H9 (cell line): Measurements from ENCODE around the gene KLC1. TPM values are rescaled to one million over a fixed set of nuclear protein-coding genes. Genes with fewer than 3 reads are reported as not detected.

ENCODE experiments used
- DNase-seq: peaks from one replicate; pipeline ENCODE4 v3.0.0-alpha.2; 2017
- H2AFZ ChIP-seq: one replicate; pipeline ENCODE4 v1.6.1; 2013; ENCODE audit warnings: mild to moderate bottlenecking, low read length, control low read depth, moderate library complexity
- H2AK5ac ChIP-seq: 2 replicates; pipeline ENCODE4 v1.6.1; 2013; ENCODE audit warnings: low read length, control low read depth, mixed read lengths; ENCODE audit not compliant: insufficient read length
- H2BK120ac ChIP-seq: one replicate; pipeline ENCODE4 v1.6.1; 2013; ENCODE audit warnings: low read depth, mild to moderate bottlenecking, low read length, control low read depth, inconsistent platforms; ENCODE audit not compliant: poor library complexity, severe bottlenecking
- H2BK12ac ChIP-seq: 2 replicates; pipeline ENCODE4 v1.6.1; 2013; ENCODE audit warnings: low read length, control low read depth, mixed read lengths, low read depth; ENCODE audit not compliant: insufficient read length
- H2BK15ac ChIP-seq: 2 replicates; pipeline ENCODE4 v1.6.1; 2013; ENCODE audit warnings: low read depth, low read length, control low read depth
- H2BK20ac ChIP-seq: one replicate; pipeline ENCODE4 v1.6.1; 2013; ENCODE audit warnings: low read depth, mild to moderate bottlenecking, low read length, control low read depth, inconsistent platforms; ENCODE audit not compliant: poor library complexity, severe bottlenecking
- H2BK5ac ChIP-seq: 2 replicates; pipeline ENCODE4 v1.6.1; 2013; ENCODE audit warnings: low read length, control low read depth, mixed read lengths; ENCODE audit not compliant: insufficient read length
- H3K14ac ChIP-seq: 2 replicates; pipeline ENCODE4 v1.6.1; 2013; ENCODE audit warnings: low read length, control low read depth; ENCODE audit not compliant: insufficient read depth
- H3K18ac ChIP-seq: 2 replicates; pipeline ENCODE4 v1.6.1; 2013; ENCODE audit warnings: low read depth, mild to moderate bottlenecking, mixed read lengths, low read length, control low read depth; ENCODE audit not compliant: insufficient read length
- H3K23ac ChIP-seq: 2 replicates; pipeline ENCODE4 v1.6.1; 2013; ENCODE audit warnings: low read length, control low read depth, mixed read lengths, low read depth; ENCODE audit not compliant: insufficient read length
- H3K23me2 ChIP-seq: 2 replicates; pipeline ENCODE4 v1.6.1; 2013; ENCODE audit warnings: low read depth, mild to moderate bottlenecking, mixed read lengths, low read length, control low read depth; ENCODE audit not compliant: insufficient read length, poor library complexity, severe bottlenecking
- H3K27ac ChIP-seq: 2 replicates; pipeline ENCODE4 v1.5.1; 2013; ENCODE audit warnings: low read length, control low read depth, mixed read lengths, low read depth; ENCODE audit not compliant: insufficient read length
- H3K27me3 ChIP-seq: 2 replicates; pipeline ENCODE4 v1.6.1; 2013; ENCODE audit warnings: low read length, control low read depth, inconsistent platforms; ENCODE audit not compliant: insufficient read depth
- H3K4ac ChIP-seq: 2 replicates; pipeline ENCODE4 v1.6.1; 2013; ENCODE audit warnings: low read depth, mild to moderate bottlenecking, control low read depth, inconsistent platforms, low read length, moderate library complexity
- H3K4me1 ChIP-seq: 2 replicates; pipeline ENCODE4 v1.6.1; 2013; ENCODE audit warnings: low read length, control low read depth, inconsistent platforms; ENCODE audit not compliant: insufficient read depth
- H3K4me2 ChIP-seq: 2 replicates; pipeline ENCODE4 v1.6.1; 2013; ENCODE audit warnings: low read length, control low read depth, mixed read lengths; ENCODE audit not compliant: insufficient read length, insufficient read depth
- H3K56ac ChIP-seq: 2 replicates; pipeline ENCODE4 v1.6.1; 2013; ENCODE audit warnings: low read depth, mild to moderate bottlenecking, mixed read lengths, low read length, control low read depth; ENCODE audit not compliant: insufficient read length
- H3K79me1 ChIP-seq: 2 replicates; pipeline ENCODE4 v1.6.1; 2013; ENCODE audit warnings: low read depth, mild to moderate bottlenecking, moderate library complexity, low read length, control low read depth, inconsistent platforms; ENCODE audit not compliant: insufficient read depth, poor library complexity, severe bottlenecking
- H3K79me2 ChIP-seq: 2 replicates; pipeline ENCODE4 v1.6.1; 2013; ENCODE audit warnings: low read length, control low read depth, inconsistent platforms; ENCODE audit not compliant: insufficient read depth
- H3K9ac ChIP-seq: 2 replicates; pipeline ENCODE4 v1.6.1; 2013; ENCODE audit warnings: low read length, control low read depth, mixed read lengths; ENCODE audit not compliant: insufficient read length; ENCODE audit errors: extremely low read depth
- H3K9me3 ChIP-seq: one replicate; pipeline ENCODE4 v1.6.1; 2013; ENCODE audit warnings: low read depth, low read length, inconsistent platforms; ENCODE audit not compliant: control insufficient read depth
- H3T11ph ChIP-seq: one replicate; pipeline ENCODE4 v1.6.1; 2013; ENCODE audit warnings: mild to moderate bottlenecking, low read length, control low read depth, inconsistent platforms
- H4K20me1 ChIP-seq: one replicate; pipeline ENCODE4 v1.6.1; 2013; ENCODE audit not compliant: control insufficient read depth, insufficient read length, insufficient read depth
- H4K5ac ChIP-seq: 2 replicates; pipeline ENCODE4 v1.6.1; 2013; ENCODE audit warnings: low read depth, mild to moderate bottlenecking, mixed read lengths, low read length, control low read depth; ENCODE audit not compliant: insufficient read length
- H4K8ac ChIP-seq: replicated peaks from 2 replicates; pipeline ENCODE4 v1.6.1; 2013; ENCODE audit warnings: low read length, control low read depth, mixed read lengths, low read depth; ENCODE audit not compliant: insufficient read length
- H4K91ac ChIP-seq: 2 replicates; pipeline ENCODE4 v1.6.1; 2013; ENCODE audit warnings: low read depth, mild to moderate bottlenecking, moderate library complexity, mixed read lengths, low read length, control low read depth; ENCODE audit not compliant: insufficient read length
- H3K27ac Mint-ChIP-seq, 3 experiments: 2 replicates in 2 of 3; 3 replicates in 1 of 3; pipeline ENCODE4 v1.8.0; 2020 to 2021; ENCODE audit warnings: mixed read lengths in 3 of 3, mild to moderate bottlenecking in 1 of 3, moderate library complexity in 1 of 3
- H3K27me3 Mint-ChIP-seq: 2 replicates; pipeline ENCODE4 v1.8.0; 2021; ENCODE audit warnings: low read depth, mild to moderate bottlenecking, moderate library complexity, mixed read lengths
- H3K36me3 Mint-ChIP-seq, 3 experiments: 2 replicates in 2 of 3; 3 replicates in 1 of 3; pipeline ENCODE4 v1.8.0; 2020 to 2021; ENCODE audit warnings: low read depth in 3 of 3, mixed read lengths in 3 of 3; ENCODE audit not compliant: insufficient read depth in 1 of 3
- H3K4me1 Mint-ChIP-seq, 2 experiments: 2 replicates each; pipeline ENCODE4 v1.8.0; 2020; ENCODE audit warnings: mixed read lengths in 2 of 2
- H3K4me3 Mint-ChIP-seq, 2 experiments: 2 replicates in 1 of 2; 3 replicates in 1 of 2; pipeline ENCODE4 v1.8.0; 2020 to 2021; ENCODE audit warnings: mild to moderate bottlenecking in 2 of 2, mixed read lengths in 2 of 2, moderate library complexity in 1 of 2
- H3K9me3 Mint-ChIP-seq, 2 experiments: 2 replicates in 1 of 2; 3 replicates in 1 of 2; pipeline ENCODE4 v1.8.0; 2020; ENCODE audit warnings: mild to moderate bottlenecking in 2 of 2, mixed read lengths in 2 of 2, moderate library complexity in 1 of 2
- WGBS: extraction: QIAGEN DNeasy Blood & Tissue Kit; methylation state at CpG from one replicate; pipeline ENCODE4 v1.1.7; 2013; ENCODE audit warnings: missing lambda C conversion rate, low lambda C conversion rate, mixed read lengths; ENCODE audit not compliant: insufficient read length; ENCODE audit errors: extremely low coverage; 5-methylcytosine and 5-hydroxymethylcytosine counted together
- total RNA-seq: library from RNA; stranded (reverse); gene quantifications from 2 replicates; pipeline ENCODE4 v1.2.1, GENCODE V29; 2021
- TF ChIP-seq, protein P1 (sequence below): fragments of 200-600 bp; sonication (generic); conservative IDR thresholded peaks from 3 replicates; pipeline ENCODE4 v1.8.0; 2021; ENCODE audit warnings: antibody characterized with exemption, mild to moderate bottlenecking

The KLC1 gene
- total RNA-seq, 1 experiment from 2014 or later = 143 TPM

DNA sequence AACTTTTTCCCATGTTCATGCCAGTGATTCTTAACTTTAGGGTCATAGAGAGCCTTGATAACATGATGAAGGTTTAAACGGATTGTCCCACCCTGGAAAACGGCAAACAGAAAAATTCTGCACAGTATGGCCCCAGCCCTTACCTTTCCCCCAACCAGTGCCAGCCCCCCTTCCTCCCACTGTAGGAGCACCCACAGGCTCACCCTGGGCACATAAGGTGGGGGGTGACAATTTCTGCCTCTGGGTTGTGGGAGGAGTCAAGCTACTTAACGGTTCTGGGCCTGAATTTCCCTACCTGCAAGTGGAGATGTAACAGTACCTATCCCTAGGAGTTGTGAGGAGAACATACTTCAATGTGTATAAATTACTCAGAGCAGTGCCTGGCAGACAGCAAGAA is 68.2 kb downstream of the KLC1 start:
- Mint-ChIP-seq H3K9me3 (no peaks in the 10 kb centered on the region; a peak in 1 of 5 replicates), H3K4me3 (no peak overlapping the region), H3K27me3 (peaks cover 1% of the 10 kb centered on the region; the same call in 1 of the 2 replicates), H3K4me1 (peaks cover 10 to 13% of the 10 kb centered on the region in 2 experiments; a peak in 3 of 4 replicates), H3K36me3 (peaks cover 5 to 44% (median 30%) of the 10 kb centered on the region in 3 experiments; a peak in 6 of 7 replicates), H3K27ac (peak overlapping the region in 2 of 3 experiments; percentile 61 to 77; a peak in 3 of 7 replicates)
- Histone ChIP-seq H4K91ac (no peak overlapping the region), H3K18ac (no peak overlapping the region), H4K20me1 (peaks cover 3% of the 10 kb centered on the region), H3K79me2 (no peaks in the 10 kb centered on the region), H2AFZ (no peak overlapping the region), H2BK120ac (no peak overlapping the region), H3K4me2 (no peak overlapping the region), H3T11ph (no peak overlapping the region), H2BK5ac (no peak overlapping the region), H3K9me3 (no peaks in the 10 kb centered on the region), H3K56ac (no peak overlapping the region), H2BK15ac (no peak overlapping the region), H3K14ac (no peak overlapping the region), H4K8ac (no peak overlapping the region), H3K27ac (no peak overlapping the region), H3K79me1 (no peaks in the 10 kb centered on the region), H3K27me3 (no peaks in the 10 kb centered on the region), H2BK20ac (no peak overlapping the region), H3K9ac (no peak overlapping the region), H3K23ac (no peak overlapping the region), H3K4me1 (no peaks in the 10 kb centered on the region), H4K5ac (no peak overlapping the region), H2BK12ac (no peak overlapping the region), H2AK5ac (no peak overlapping the region), H3K4ac (no peak overlapping the region), H3K23me2 (no peaks in the 10 kb centered on the region)
- WGBS = no CpG with 5 or more reads among the region's 3 CpGs
- DNase-seq = no peak
- TF ChIP-seq, protein P1, sequence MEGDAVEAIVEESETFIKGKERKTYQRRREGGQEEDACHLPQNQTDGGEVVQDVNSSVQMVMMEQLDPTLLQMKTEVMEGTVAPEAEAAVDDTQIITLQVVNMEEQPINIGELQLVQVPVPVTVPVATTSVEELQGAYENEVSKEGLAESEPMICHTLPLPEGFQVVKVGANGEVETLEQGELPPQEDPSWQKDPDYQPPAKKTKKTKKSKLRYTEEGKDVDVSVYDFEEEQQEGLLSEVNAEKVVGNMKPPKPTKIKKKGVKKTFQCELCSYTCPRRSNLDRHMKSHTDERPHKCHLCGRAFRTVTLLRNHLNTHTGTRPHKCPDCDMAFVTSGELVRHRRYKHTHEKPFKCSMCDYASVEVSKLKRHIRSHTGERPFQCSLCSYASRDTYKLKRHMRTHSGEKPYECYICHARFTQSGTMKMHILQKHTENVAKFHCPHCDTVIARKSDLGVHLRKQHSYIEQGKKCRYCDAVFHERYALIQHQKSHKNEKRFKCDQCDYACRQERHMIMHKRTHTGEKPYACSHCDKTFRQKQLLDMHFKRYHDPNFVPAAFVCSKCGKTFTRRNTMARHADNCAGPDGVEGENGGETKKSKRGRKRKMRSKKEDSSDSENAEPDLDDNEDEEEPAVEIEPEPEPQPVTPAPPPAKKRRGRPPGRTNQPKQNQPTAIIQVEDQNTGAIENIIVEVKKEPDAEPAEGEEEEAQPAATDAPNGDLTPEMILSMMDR = no peak
